Putamen (tissue), 1 donor: ENCODE measurements around the gene LDLRAD4.

ENCODE experiments used
- DNase-seq: peaks from one replicate; pipeline ENCODE4 v3.0.0-alpha.2; 2016; ENCODE audit warnings: low spot score

Gene LDLRAD4

GRCh38 chr18:13536578-13536977 is 318.0 kb downstream of the LDLRAD4 start:
- DNase-seq, result no peak

GRCh38 chr18:13537022-13537780 is 318.6 kb downstream of the LDLRAD4 start:
- DNase-seq, result no peak

GRCh38 chr18:13538630-13539029 is 320.1 kb downstream of the LDLRAD4 start:
- DNase-seq, result no peak

GRCh38 chr18:13539050-13539449 is 320.5 kb downstream of the LDLRAD4 start:
- no peak for DNase-seq

- no peak for DNase-seq
Observed at GRCh38 chr18:13539843-13540476, 321.4 kb downstream of the LDLRAD4 start.

GRCh38 chr18:13540477-13541182 is 322.1 kb downstream of the LDLRAD4 start:
- DNase-seq, result no peak

GRCh38 chr18:13541621-13542519 is 323.3 kb downstream of the LDLRAD4 start:
- DNase-seq, result no peak

GRCh38 chr18:13542520-13542847 is 323.9 kb downstream of the LDLRAD4 start:
- no peak for DNase-seq

- no peak for DNase-seq
Observed at GRCh38 chr18:13543144-13543543, 324.6 kb downstream of the LDLRAD4 start.

- DNase-seq, result no peak
Observed at GRCh38 chr18:13543811-13544732, 325.5 kb downstream of the LDLRAD4 start.

GRCh38 chr18:13544953-13545352 is 326.4 kb downstream of the LDLRAD4 start:
- DNase-seq, result no peak

- no peak for DNase-seq
Observed at GRCh38 chr18:13545514-13545913, 327.0 kb downstream of the LDLRAD4 start.

GRCh38 chr18:13545955-13546354 is 327.4 kb downstream of the LDLRAD4 start:
- no peak for DNase-seq

GRCh38 chr18:13546638-13547037 is 328.1 kb downstream of the LDLRAD4 start:
- DNase-seq, result no peak

GRCh38 chr18:13547347-13547746 is 328.8 kb downstream of the LDLRAD4 start:
- no peak for DNase-seq

- DNase-seq, result no peak
Observed at GRCh38 chr18:13548106-13548819, 329.7 kb downstream of the LDLRAD4 start.

- DNase-seq, result peak; percentile 62
Observed at GRCh38 chr18:13548966-13549879, 330.7 kb downstream of the LDLRAD4 start.

GRCh38 chr18:13549880-13550232 is 331.3 kb downstream of the LDLRAD4 start:
- no peak for DNase-seq
